ENCODE measurements around the gene BHLHE40. TPM values are rescaled to one million over a fixed set of nuclear protein-coding genes. Genes with fewer than 3 reads are reported as not detected.
"Not testable (repeated sequence)": the region's sequence is repeated elsewhere in the genome, so short reads cannot be mapped to it uniquely, and the experiment has no call there.

The BHLHE40 gene
- total and polyA plus RNA-seq, 10 of the 15 experiments (the other 5 are each of a cell fraction or from before 2014, with no cell fraction given) = 25.2 to 106 (median 51.4) TPM

DNA sequence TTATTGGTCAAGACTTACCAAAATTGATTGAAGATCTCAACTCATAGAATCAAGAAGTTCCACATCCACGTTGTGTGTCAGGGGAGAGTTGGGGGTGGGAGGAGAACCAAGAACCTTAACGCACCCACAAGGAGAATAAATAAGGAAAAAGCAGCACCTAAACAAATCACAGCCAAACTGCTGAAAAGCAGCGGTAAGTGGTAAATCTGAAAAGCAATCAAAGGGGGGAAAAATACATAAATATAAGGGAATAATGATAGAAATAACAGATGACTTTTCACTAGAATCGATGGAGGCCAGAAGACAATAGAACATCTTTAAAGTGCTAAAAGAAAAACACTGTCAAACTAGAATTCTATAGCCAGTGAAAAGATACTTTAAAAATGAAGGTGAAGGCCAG is 20.1 kb upstream of the BHLHE40 start:
- DNase-seq (ENCODE audit: low read depth, low spot score) (no peak), ATAC-seq (no peak), FAIRE-seq (no peak)
- Histone ChIP-seq H3K9me3 (replicated peaks; ENCODE audit: control insufficient read depth, insufficient read depth, low read length) (peaks cover 5% of the 10 kb centered on the region; the same call in 2 of the 3 replicates), H3K4me2 (ENCODE audit: control insufficient read depth, insufficient read depth) (no peak overlapping the region), H2AFZ (ENCODE audit: control insufficient read depth, low read depth, low read length) (no peak overlapping the region), H3K4me3 (no peak overlapping the region), H3K9ac (ENCODE audit: control insufficient read depth, insufficient read depth, low read length) (no peak overlapping the region), H3K4me1 (ENCODE audit: control insufficient read depth, insufficient read depth, low read length) (no peaks in the 10 kb centered on the region), H3K27ac (ENCODE audit: control insufficient read depth, insufficient read depth) (no peak overlapping the region), H3K27me3 (replicated peaks in 1 of 2; ENCODE audit: control insufficient read depth in 2 of 2, insufficient read depth in 2 of 2, low read length in 1 of 2) (no peaks in the 10 kb centered on the region), H3K79me2 (ENCODE audit: control insufficient read depth, insufficient read depth, low read length) (no peaks in the 10 kb centered on the region), H3K36me3 (ENCODE audit: control insufficient read depth in 2 of 2, insufficient read depth in 2 of 2, low read length in 1 of 2) (no peaks in the 10 kb centered on the region), H4K20me1 (ENCODE audit: control insufficient read depth, insufficient read depth) (no peaks in the 10 kb centered on the region)
- CTCF ChIA-PET = interaction anchor here (1.0 kb wide), 1 partner anchor 17 kb away, joined by 3 read pairs; no protein-coding TSS in a partner anchor
- TF ChIP-seq SMC3 (IDR thresholded peaks at IDR 0.05; ENCODE audit: borderline replicate concordance, low read length) (no peak), CBX5 (IDR thresholded peaks at IDR 0.05; ENCODE audit: low read depth) (peak; percentile 97)
- in situ Hi-C loops (cut with MboI) = no loop called here
- WGBS (ENCODE audit: insufficient coverage, insufficient replicate concordance, low lambda C conversion rate, missing lambda C conversion rate) = 55% methylated on average over 4 of the region's 4 CpGs
- no TSS peak for BruUV-seq (replicated peaks)
- RAD21 ChIA-PET (ENCODE audit: unreplicated experiment) = interaction anchor here (0.7 kb wide), 1 partner anchor 47 kb away, joined by 4 read pairs; no protein-coding TSS in a partner anchor
- POLR2A ChIA-PET = interaction anchor here (0.8 kb wide), 1 partner anchor 106 kb away, joined by 5 read pairs; no protein-coding TSS in a partner anchor
- intact Hi-C loops (cut with micrococcal nuclease; ENCODE audit: unreplicated experiment) = no loop called here
- SMC1A ChIA-PET (ENCODE audit: uncharacterized antibody, unreplicated experiment) = interaction anchor here (1.2 to 2.1 kb wide), 2 partner anchors 10 to 31 kb away, joined by 4 to 10 read pairs; no protein-coding TSS in a partner anchor

GRCh38 chr3:4961865-4962264 is 17.4 kb upstream of the BHLHE40 start:
- BruUV-seq (replicated peaks); H2AFZ ChIP-seq (ENCODE audit: control insufficient read depth, low read depth, low read length); FAIRE-seq; H3K9ac ChIP-seq (ENCODE audit: control insufficient read depth, insufficient read depth, low read length); in situ Hi-C loops (cut with MboI); ATAC-seq; DNase-seq (ENCODE audit: low read depth, low spot score); H3K27ac ChIP-seq (ENCODE audit: control insufficient read depth, insufficient read depth); H4K20me1 ChIP-seq (ENCODE audit: control insufficient read depth, insufficient read depth); H3K4me1 ChIP-seq (ENCODE audit: control insufficient read depth, insufficient read depth, low read length); H3K36me3 ChIP-seq (ENCODE audit: control insufficient read depth in 2 of 2, insufficient read depth in 2 of 2, low read length in 1 of 2); RAD21 ChIA-PET (ENCODE audit: unreplicated experiment); H3K4me3 ChIP-seq; intact Hi-C loops (cut with micrococcal nuclease; ENCODE audit: unreplicated experiment); H3K27me3 ChIP-seq (replicated peaks in 1 of 2; ENCODE audit: control insufficient read depth in 2 of 2, insufficient read depth in 2 of 2, low read length in 1 of 2); SMC1A ChIA-PET (ENCODE audit: uncharacterized antibody, unreplicated experiment); H3K4me2 ChIP-seq (ENCODE audit: control insufficient read depth, insufficient read depth); H3K79me2 ChIP-seq (ENCODE audit: control insufficient read depth, insufficient read depth, low read length): not testable (repeated sequence)
- POLR2A ChIA-PET = interaction anchor here (0.6 kb wide), 1 partner anchor 31 kb away, joined by 3 read pairs; no protein-coding TSS in a partner anchor
- 80% methylated on average over 2 of the region's 2 CpGs for WGBS (ENCODE audit: insufficient coverage, insufficient replicate concordance, low lambda C conversion rate, missing lambda C conversion rate)
- CTCF ChIA-PET = interaction anchor here (1.3 kb wide), 1 partner anchor 250 kb away, joined by 3 read pairs; no protein-coding TSS in a partner anchor
- peaks cover 12% of the 10 kb centered on the region; the same call in 2 of the 3 replicates for H3K9me3 ChIP-seq (replicated peaks; ENCODE audit: control insufficient read depth, insufficient read depth, low read length)

Data from GM12878 (cell line).